NOMO-1 (cell line): ENCODE measurements around the gene NTSR1.
A peak's percentile ranks its signal among the peaks of the same experiment; 100 is the strongest.

Source experiments
- DNase-seq, 2 experiments: peaks; one replicate each; lab custom pipeline; 2025; ENCODE audit not compliant: unreplicated experiment in 2 of 2; lab: John Stamatoyannopoulos, UW

Gene NTSR1

DNA sequence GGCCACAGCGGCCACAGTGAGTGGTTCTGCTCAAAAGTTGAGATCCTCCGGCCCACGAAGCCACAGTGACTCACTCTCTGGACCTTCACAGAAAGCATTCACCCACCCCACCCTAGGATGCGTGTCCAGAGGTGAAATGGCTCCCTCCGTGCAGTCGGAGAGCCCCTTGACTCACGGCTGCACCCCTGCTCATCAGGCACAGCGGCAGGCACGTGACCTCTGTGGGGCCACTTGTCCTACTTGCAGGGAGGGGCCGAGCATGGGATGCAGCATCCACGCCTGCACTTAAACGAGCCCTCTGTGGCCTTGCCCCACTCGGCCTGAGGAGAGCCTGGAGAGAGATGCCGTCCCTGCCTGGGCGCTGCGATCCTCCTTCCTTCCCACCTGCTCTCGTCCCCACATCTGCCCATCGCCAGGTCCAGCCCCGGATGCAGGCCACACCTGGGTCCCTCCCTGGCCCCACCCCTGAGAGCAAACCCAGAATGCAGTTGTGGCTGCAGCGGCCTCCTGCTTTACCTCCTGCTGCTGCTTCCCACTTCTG is 28.7 kb downstream of the NTSR1 start:
- DNase-seq = no peak

DNA sequence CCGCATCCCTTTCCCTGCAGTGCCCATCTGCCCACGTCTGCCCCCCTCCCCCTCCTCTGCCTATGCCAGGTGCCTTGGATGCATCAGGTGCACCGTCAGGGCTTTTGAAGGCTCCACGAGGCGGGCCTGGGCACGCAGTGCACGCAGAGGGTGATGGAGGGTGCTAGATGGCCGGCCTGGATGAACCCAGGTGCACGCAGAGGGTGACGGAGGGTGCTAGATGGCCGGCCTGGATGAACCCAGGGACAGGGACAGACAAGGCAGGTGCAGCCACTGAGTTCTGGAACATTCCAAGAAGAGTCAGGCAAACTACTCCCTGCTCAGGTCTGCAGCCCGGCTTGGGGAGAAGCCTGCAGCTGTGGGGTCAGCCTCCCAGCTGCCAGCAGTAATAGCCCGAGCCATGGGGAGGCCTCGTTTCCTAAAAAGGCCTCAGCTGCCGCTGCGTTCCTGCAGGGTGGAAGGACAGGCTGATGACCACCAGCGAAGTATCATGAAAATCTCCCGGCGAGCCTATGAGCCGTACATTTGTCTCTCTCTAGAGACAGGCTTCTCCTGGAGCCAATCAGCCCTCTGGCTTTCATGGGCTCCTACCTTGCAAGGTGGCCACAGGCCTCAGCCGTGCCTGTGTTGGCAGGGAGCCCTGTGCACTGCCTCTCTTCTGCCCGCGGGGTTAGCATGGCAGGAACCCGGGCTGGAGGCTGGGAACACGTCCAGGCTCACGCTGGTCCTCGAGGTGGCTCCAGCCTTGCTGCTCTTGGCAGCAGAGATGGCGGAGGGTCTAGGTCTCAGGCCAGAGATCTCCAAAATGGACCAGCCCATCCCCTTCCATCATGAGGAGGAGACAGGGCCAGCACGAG is 29.6 kb downstream of the NTSR1 start:
- no peak for DNase-seq

DNA sequence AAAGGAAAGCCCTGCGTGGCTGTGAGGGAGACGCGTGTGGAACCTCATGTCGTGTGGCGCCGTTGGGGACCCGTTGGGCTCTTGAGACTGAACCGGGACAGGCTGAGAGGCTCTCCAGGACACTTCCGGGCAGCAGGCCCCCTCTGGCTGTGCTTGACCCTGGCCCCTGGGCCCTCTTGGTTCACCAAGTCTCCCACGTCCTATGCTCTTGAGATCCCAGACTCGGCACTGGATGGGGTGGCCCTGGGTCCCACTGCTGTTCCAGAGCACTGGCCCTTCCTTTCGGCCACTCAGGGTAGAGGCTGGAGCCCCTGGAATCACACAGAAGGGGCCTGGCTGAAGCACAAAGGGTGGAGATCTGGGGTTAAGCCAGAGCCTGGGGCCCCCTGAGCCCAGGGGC is 30.4 kb downstream of the NTSR1 start:
- no peak for DNase-seq

DNA sequence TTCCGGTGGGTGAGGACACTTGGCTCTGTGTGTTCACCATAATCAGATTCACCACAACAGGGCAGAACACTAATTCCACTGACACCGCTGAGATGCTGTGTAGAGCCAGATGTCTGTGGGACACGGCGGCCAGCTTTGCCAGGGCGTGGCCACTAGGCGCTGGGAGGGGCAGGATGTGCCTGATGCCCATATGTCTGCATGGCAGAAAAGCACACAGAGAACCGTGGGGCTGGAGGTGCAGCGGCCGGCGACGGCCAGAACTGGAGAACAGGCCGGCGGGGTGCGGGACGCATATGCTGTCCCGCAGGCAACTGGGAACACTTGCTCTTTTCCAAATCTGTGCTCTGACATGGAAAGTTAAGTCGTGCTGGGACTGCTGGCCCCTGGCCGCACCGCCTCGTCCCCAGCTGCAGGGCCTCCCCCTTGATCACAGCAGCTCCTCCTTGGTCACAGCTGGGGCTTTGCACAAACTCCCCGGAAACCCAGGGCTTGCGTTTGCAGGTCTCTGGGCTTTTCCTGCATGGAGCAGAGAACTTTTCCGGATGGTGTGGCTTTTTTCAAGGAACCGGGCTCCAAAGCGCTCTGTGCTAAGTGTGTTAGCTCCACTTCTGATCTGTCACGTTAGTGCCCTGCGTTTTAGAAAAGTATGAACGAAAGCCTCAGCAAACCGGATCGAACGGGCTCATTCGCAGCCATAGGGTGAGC is 31.1 kb downstream of the NTSR1 start:
- DNase-seq = peak; percentile 40 to 50

DNA sequence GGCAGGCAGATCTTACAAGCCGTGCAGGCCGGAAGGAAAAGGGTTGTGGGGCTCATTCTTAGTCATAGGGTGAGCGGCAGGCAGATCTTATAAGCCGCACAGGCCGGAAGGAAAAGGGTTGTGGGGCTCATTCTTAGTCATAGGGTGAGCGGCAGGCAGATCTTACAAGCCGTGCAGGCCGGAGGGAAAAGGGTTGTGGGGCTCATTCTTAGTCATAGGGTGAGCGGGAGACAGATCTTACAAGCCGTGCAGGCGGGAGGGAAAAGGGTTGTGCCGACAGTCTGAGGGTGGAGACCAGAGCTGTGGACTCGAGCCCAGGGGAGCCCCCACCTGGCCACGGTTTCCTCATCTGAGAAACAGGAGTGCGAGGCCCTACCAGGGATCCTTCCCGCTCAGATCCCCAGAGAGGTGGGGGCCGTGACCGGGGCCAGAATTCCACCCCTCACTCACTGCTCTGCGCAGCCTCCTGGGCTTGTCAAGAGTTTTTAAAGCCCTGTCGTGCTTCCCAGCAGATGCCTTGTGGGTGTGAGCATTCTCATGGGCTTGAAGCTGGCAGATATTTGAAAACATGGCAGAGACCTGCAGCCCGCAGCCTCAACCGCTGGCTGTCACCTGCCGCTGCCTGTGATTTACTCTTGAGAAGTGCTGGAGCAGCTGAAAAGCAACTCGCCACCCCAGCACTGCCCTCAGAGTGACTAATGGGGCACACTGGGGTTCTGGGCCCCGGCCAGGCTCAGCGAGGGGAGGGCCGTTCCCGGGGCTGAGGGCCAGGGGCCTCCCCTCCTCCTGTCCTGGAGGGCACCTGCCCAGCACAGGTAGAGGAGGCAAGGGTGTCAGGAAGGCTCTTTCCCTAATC is 31.9 kb downstream of the NTSR1 start:
- DNase-seq = peak; percentile 89 to 90

DNA sequence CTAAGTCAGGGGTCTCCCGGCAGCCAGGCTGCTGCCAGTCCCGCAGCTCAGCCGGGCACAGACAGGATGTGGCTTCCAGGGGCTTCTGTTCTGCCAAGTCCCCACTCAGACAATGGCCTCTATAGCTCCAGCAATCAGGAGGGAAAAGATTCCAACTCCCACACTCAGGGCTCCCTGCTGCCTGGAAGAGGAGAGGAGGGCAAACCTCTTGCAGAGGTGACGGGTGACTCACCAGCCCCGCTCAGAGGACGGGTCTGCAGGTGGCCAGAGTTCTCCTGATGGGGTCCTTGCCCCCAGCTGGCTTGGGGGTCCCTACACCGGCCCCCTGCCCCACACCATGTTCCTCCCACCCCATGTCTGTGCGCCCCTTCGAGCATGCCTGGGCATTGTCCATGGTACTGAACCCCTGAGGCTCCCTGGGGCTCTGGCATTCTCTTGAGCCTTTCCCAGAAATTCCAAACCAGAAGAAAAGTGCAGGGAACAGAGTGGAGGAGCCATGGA is 32.6 kb downstream of the NTSR1 start:
- no peak for DNase-seq

DNA sequence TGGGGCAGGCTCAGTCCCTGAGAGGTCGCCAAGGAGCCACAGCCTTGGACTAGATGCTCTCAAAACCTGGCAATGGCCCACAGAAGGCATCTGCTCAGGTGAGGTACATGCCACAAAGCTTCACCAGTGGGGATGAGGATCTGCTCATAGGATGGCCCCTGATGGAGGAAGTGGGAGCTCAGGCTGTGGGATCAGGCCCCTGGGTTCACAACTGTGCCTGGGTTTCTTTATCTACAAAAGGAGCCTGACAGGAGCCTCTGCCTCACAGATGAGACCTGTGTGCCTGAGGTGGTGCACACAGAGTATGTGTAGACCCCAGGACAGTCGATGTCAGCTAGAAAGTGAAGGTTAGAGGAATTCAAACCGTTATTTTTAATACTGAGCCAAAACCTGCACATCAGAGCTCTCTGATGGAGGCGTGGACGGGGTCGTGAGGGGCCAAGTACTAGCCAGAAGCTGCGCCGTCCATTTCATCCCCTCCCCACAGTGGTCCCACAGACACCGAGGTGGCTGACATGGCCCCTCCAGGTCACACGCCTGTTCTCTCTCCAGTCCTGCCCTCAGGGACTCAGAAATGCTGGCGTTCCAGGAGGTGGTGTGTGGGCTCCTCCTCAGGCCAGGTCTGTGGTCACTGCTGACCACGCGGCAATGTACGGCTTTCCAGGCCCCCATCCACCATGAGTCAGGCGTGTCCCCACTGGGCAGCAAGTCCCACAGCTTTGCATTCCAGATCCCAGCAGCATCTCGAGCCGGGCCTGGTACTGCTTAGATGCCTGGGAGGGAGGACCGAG is 33.3 kb downstream of the NTSR1 start:
- no peak for DNase-seq

DNA sequence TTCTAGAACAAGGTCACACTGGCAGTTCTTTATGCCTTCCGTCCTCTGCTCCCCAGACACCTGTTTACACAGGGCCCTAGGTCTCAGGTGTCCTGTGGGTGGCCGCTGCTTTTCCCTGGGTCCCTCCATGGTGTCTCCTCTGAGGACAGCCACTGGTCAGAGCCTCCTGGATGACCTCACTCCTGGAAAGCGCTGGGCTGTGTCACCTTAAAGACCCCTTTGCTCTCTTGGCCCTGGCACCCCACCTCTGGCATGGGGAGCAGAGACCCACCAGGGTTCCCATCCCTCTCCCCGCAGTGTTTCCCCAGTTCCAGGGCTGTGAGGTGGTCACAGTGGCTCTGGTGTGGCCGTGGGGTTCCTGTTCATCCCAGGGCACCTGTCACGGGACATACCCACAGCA is 33.9 kb downstream of the NTSR1 start:
- no peak for DNase-seq

DNA sequence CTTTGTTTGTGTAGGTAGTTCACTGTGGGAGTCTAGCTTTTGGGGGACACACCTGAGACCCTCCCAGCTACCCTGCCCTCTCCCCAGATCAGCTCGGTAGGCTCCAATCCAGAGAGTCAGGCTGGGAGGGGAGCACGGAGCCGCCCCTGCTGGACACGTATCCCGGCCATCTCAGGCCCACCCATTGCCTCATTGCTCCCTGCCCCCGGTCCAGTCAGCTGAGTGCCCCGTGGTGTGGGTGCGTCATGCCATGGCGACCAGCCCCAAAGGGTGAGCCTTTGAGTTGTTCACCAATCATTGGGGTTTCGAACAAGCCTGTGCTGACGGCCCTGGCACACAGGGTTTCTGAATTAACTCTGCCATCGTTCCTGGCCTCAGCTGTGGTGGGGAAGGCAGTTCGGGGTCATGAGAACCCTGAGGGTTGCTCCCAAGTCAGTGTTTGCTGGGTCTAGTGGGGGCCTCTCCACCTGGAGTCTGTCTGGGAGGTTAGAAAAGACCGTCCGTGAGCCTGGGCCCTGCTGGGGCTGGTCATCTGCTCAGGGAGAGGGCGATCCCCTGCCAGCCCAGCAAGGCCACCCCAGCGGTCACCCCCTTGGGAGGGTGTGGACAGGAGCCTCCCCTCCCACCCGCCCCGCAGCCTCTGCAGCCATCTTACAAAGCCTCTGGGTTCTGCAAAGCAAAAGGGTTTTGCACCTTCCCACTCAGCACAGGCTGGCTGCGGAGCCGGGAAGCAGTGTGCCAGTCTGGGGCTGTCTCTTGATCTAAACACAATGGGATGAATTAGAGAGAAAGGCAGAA is 34.5 kb downstream of the NTSR1 start:
- DNase-seq = no peak

DNA sequence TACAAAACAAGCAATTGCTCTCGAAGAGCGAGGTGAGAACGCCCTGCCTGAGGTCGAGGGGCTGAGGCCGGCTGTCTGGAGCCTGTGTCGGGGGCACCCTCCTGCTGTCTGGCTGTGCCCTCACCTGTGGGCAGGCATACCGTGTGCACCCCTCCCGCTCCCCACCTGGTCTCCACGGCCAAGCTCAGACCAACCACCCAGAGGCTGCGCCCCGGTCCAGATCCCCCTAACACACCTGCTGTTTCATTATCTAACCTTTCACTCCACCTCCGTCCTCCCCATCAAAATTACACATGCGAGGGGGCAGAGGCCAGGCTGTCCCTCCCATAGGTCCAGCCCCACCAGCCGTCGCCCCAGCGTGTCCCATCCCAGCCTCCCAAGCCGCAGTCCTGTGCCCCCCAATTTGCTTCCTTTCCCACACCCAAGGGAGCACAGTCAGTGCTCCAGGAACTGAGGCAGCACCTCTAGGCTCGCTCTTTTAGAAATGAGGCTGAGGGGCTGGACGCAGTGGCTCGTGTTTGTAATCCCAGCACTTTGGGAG is 35.2 kb downstream of the NTSR1 start:
- no peak for DNase-seq

DNA sequence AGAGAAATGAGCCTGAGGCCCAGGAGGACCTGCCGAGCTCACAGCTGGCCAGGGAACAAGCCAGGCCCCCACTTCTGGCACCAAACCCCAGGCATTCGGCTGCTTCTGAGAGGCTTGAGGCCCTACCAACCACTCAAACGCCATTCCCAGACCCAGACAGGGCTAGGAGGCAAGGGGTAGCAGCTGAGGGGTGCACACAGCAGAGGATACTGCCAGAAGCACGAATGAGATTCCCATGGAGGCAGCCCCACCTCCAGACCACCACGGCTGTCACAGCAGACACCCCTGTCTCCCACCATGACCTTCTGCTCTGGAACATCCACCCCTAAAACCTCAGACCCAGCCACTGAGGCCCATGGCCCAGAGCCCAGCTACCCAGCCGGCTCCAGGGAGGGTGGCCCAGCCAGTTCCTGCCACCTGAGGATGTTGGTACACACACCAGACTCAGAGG is 36.1 kb downstream of the NTSR1 start:
- no peak for DNase-seq

DNA sequence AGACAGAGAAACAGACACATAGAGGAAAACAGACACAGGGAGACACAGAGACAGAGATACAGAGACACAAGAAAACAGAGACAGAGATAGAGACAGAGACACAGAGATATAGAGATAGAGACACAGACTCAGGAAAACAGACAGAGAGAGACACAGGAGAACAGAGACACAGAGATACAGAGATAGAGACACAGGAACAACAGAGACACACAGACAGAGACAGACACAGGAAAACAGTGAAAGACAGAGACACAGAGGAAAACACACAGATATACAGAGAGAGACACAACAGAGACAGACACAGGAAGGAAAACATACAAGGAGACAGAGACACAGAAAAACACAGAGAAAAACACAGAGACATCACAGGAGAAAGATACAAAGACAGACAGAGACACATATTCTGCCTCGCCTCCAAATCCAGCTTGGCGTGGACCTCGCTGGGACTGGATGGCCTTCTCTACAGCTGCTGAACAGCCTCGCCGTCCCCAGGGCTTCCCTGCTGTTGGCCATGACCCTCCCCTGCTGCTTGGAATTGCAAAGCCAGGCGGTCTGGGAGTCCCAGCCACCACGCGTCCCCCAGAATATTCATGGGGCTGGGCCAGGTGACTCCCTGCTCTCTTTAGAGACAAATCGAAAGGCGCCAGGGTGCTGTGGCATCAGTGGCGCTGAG is 36.8 kb downstream of the NTSR1 start:
- no peak for DNase-seq

DNA sequence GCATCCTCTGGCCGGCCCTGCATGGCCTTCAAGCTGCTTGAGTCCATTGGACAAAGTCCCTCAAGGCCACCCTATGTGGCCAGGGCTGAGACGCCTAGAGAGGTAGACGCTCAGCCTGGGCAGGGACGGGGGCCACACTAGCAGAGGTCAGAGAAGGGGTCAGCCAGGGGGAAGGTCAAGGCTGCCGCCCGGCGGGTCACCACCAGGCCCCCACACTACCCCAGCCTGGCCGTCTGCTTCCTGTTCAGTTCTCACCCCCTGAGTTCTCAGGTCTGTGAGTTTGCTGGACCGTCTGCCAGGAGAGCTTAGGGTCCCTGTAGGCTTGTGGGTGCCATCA is 37.3 kb downstream of the NTSR1 start:
- no peak for DNase-seq

DNA sequence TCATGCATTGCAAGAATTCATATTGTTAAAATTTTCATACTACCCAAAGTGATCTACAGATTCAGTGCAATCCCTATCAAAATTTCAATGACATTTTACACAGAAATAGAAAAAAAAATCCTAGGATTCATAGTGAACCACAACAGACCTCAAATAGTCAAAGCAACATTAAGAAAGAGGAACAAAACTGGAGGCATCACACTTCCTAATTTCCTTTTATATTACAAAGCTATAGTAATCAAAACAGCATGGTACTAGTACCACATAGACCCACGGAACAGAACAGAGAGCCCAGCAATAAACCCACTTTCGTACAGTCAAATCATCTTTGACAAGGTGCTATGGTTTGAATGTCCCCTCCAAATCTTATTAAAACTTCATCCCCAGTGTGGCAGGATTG is 39.7 kb downstream of the NTSR1 start:
- DNase-seq = peak; percentile 8 to 48

DNA sequence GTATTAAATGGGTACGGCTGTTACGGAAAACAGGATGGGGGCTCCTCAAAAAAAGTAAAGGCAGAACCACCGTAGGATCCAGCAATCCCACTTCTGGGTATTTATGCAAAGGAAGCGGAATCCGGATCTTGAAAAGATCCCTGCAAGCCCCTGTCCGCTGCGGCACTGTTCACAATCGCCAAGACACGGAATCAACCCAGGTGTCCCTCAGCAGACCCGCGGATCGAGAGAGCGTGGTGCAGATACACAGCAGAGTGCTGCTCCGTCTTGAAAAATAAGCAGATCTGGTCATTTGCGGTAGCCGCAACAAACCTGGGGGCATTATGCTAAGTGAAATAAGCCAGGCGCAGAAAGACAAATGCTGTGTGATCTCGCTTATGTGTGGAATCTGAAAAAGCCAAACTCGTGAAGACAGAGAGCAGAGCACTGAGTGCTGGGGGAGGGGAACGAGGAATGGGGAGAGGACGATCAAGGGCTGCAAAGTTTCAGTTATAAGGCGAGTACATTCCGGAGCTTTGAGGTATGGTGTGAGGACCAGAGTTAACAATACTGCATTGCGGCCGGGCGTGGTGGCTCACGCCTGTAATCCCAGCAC is 41.3 kb downstream of the NTSR1 start:
- no peak for DNase-seq

DNA sequence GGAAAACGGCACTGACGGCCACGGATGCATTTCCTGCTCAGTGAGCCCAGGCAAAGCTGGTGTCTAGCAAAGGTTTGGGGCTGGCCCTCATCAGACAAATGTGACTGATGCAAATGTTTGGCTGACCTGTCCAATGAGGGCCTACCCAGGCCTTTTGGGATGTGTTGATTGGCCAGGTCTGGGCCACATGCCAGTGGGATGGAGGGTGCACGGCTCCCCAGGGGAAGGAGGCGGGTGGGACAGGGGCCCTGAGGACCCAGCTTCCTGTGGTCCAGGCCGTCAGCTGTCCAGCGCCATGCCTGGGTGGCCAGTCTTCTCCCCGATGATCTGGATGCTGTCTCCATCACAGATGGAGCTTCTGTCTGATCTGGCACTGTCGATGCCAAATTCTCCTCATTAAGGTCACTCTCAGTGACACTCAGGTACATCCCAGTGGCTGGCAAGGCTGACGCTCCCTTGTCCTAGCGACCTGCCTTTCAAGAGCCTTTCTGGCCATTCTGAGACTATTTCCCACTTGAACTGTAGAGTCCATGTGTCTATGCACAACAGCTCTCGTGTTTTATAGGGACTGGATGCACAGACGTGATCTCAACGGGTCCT is 43.0 kb downstream of the NTSR1 start:
- DNase-seq = no peak

DNA sequence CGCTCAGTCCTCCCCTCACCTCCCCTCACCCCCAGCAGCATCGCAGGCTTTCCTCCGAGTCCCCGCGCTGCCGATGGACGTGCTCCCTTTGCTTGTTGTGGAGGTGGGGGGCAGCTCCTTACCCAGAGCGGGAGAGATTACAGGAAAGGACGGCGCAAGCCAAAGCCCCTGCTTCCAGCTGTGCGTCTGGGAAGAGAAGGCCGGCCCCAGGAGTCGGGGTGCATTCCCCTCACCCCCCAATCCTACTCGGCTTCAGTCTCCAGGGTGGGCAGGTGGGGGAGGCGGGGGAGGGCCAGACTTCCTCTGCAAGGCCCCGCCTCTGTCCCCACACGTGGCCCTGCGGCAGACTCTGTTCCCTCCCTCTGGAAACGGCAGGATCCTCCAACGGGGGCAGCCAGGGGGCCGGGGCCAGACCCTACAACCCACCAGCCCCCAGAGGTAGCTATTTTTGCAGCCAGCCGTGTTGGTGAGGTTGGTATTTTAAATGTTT is 43.6 kb downstream of the NTSR1 start:
- DNase-seq = no peak
